SK-N-MC (cell line): ENCODE data around the gene SULF2.

Experiments
- EZH2 ChIP-seq: fragments of 200-600 bp; sonication (generic); IDR thresholded peaks from one replicate; pipeline ENCODE4 v1.6.1; 2017; ENCODE audit warnings: antibody characterized with exemption
- POLR2AphosphoS5 ChIP-seq: IDR thresholded peaks from 2 replicates; pipeline ENCODE4 v1.6.1; 2012; ENCODE audit warnings: mild to moderate bottlenecking, low read depth, low read length, borderline replicate concordance

DNA sequence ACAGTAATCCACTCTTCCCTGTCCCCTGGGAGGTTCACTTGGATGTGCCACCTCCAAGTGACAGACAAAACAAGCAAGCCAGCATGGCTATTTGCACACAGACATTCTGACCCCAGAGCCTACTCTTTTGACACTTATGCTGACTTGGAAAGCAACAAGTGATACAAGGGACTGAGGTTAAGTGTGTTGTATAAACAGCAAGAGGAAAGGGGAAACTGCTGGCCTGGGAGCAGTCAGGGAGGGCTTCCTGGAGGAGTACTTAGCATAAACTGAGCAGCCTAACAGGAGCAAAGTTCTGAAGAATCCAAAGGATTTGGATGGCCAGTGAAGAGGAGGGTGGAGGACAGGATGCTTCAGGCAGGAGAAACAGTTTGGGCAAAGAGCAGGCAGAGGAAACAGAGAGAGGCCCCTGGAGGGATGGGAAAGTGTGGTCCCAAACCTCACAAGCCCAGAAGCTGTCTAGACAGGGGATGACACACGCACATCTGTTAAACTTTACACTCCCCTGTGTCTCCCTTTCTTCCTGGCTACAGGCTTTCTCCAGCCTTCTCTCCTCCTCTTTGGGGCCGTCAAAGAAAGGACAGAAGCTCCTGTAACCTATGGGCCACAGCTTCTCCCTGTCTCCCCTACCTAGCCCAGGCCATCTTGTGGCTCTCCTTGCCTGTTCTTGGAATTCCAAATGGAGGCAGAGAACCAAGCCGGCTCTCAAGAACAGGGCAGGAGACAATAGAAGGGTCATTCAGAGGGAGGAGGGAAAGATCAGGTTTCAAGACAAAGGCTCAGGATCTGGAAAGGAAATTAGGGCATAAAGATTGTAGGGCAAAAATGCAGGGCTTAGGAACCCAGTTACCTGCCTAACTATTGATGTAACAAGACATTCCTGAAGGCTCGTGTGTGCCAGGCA, 19.3 kb downstream of the SULF2 start:
- no peak for TF ChIP-seq EZH2
- TF ChIP-seq POLR2AphosphoS5, result no peak
